ENCODE results near the gene OR2A25.

The OR2A25 gene

DNA sequence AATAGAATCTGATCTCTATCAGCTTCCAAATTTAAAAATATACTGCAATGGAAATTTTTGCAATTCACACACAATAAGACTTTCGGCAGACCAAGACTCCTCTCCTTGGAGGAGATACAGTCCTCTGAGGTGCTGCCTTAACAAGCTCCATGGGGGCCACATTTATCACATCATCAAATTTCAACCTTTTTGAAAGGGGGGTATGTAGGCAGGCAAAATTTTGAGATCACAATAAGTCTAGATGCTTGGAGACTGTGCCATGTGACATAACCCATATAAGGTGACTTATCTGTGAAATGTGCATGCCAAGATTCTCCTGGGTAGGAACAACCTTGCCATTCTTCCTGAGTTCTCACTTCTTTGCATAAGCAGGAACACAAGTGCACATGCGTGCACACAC, 16.4 kb downstream of the OR2A25 start, which contains the start of gene OR2A12:
TSS of gene OR2A12 (plus strand) at position 301 of the 400 bp plus-strand sequence. CDS start 8,830 bp downstream, outside the sequence.
- no peak for DNase-seq

DNA sequence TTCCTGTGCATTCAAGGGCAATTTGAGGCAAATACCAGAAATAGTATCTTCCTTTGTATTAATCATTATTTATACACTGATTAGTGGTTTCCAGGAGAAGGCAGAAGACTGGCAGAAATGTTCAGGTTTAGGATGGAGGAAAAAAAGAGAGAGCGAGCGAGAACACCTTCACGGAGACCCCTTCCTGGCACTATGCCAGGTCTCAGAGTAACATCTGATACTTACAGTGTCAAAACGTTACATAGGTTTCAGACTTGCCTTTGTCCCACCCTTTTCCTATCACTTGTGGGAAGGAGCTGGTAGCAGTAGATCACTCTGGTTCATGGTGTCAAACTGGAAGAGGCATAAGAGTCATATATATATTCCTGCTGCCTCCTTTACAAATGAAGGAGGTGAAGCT, 17.1 kb downstream of the OR2A25 start:
- DNase-seq: no peak

DNA sequence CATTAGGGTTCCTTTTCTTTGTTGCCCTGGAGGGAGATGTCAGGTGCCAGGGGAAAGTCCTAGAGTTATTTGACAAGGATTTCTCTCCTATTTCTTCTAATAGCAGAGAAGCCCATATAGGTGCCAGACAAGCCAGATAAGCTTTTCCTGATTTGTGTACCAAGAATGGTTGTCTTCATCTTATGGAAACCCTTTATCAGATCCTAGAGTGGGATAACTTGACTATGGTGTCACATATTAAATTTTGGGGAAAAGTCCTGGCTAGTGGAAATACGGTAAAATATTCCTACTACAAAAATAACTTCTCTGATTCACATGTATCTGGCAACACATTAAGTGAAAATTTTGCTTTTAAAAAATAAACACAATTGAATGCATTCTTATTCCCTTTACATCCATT, 17.6 kb downstream of the OR2A25 start:
- no peak for DNase-seq

DNA sequence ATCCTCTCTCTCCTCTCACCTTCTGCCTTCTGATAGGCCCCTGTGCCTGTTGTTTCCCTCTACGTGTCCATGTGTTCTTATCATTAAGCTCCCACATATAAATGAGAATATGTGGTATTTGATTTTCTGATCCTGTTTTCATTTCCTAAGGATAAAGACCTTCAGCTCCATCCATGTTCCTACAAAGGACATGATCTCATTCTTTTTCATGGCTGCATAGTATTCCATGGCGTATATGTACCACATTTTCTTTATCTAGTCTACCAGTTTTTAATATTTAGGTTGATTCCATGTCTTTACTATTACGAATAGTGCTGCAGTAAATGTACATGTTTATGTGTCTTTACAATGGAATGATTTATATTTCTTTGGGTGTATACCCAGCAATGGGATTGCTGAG, 21.1 kb downstream of the OR2A25 start:
- no peak for DNase-seq

DNA sequence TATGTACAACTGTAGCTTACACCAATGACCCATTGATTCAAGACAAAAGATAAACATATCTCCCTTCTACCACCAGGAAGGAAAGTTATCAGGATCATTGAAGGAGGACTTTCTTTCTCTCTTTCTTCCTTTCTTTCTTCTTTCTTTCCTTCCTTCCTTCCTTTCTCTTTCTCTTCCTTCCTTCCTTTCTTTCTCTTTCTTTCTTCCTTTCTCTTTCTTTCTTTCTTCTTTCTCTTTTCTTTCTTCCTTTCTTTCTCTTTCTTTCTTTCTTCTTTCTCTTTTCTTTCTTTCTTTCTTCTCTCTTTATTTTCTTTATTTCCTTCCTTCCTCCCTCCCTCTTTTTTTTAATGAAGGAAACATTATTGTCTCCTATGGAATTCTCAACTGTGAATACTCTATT, 29.2 kb downstream of the OR2A25 start:
- DNase-seq: no peak

DNA sequence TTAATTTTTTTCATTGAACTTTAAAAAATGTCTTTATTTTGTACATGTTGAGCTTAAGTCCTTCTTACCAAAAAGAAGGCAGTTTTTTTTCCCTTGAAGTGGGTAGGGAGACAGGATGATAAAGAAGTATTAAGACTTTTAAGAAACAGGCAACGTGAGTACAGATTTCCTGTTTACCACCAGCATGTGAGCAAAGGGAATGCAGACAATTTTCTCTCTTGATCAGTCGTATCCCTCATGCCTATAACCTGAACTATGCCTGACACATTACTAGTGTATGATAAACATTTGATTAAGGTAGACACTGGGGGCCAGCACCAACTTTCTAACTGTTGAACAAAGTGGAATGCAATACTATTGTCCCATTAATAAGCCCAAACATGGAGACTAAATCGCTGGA, 31.0 kb downstream of the OR2A25 start:
- DNase-seq: no peak

DNA sequence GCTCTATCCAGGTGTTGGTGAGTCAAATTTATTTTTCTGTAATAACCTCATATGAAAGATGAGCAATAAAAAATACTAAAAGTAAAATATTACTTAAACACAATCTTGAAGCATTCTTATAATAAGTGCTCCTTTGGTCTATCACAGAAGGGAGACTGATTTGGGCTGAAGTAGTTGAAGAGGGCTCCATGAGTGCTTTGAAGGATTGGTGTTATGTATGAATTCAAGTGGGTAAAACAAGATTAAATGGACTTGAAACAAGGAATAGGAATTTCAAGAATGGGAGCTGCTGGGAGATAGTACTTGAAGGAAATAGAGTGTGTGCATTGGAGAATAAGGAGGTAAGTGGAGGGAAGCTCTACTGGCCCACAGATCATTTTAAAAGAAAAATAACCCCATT, 32.4 kb downstream of the OR2A25 start:
- DNase-seq: no peak

DNA sequence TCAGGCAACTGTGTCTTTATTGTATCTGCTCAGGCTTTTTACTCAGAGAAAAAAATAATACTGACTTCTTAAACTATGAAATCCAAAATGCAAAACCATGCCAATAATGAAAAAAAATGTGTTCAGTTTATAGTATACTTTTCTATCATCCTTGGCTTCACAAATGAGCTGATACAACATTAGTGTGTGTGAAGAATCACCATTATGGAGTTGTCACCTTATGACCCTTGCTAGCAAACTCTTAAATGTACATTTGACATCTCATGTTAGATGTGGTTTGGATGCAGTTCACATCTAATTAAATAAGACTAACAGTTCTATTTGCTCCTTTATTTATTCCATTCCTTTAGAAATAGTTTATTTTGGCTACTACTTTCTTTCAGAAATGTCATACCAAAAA, 35.6 kb downstream of the OR2A25 start:
- no peak for DNase-seq

DNA sequence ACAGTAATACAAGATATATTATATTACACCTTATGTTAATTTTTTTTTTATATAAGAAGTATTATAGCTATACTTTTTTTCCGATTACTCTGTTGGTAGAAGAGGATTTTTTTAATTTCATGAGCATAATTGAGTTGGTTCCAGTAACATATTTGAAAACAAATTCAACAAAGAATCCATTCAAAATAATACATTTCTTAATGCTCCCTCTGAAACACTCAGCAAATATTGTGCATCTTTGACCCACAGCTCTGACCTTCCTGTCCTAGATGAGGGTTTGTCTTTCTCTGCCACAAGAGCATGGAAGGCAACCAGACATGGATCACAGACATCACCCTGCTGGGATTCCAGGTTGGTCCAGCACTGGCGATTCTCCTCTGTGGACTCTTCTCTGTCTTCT, 39.7 kb downstream of the OR2A25 start, which contains the start of gene OR2A2:
TSS of gene OR2A2 (plus strand) at position 301 of the 400 bp plus-strand sequence. CDS start at position 301, 0 bp downstream.
- no peak for DNase-seq

DNA sequence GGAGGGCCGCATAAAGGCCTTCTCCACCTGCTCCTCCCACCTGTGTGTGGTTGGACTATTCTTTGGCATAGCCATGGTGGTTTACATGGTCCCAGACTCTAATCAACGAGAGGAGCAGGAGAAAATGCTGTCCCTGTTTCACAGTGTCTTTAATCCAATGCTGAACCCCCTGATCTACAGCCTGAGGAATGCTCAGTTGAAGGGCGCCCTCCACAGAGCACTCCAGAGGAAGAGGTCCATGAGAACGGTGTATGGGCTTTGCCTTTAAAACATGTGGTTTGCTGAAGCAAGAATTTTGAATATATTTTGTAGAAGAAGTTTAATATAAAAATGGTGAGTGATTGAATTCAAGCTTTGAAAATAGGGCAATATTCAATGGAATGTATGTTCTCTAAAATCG, 40.7 kb downstream of the OR2A25 start:
- no peak for DNase-seq

DNA sequence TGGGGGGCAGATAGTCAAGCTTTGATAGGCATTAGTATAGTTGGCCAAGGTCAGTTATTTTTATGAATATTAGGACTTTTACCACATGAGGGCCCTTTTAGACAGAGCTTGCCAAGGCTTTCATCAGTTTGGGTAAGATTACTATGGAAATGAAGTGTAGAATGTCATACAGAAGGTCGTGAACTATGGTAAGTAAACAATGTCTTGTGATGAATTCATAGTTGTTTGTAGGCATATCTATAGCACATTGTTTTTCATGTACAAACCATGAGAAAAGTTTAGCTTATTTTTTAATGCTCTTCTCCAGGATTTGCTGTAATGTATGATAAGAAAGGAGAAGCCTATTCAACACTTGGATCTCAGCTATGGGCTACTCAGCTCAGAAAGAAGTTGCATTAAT, 44.0 kb downstream of the OR2A25 start:
- no peak for DNase-seq

DNA sequence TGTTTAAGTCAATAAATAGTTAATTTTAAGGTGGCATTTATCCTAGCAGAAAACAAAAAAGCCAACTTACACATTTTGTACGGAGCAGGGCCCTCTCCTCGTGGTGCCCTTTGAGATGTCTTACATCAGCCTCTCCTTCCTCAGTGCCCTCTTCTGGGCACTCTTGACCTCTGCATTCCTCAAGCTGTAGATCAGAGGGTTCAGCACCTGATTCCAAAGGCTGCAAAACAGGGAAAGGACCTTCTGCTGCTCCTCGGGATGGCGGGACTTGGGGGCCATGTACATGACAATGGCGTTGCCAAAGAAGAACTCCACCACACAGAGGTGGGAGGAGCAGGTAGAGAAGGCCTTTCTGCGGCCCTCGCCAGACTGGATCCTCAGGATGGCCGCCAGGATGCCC, 48.7 kb downstream of the OR2A25 start:
- no peak for DNase-seq

DNA sequence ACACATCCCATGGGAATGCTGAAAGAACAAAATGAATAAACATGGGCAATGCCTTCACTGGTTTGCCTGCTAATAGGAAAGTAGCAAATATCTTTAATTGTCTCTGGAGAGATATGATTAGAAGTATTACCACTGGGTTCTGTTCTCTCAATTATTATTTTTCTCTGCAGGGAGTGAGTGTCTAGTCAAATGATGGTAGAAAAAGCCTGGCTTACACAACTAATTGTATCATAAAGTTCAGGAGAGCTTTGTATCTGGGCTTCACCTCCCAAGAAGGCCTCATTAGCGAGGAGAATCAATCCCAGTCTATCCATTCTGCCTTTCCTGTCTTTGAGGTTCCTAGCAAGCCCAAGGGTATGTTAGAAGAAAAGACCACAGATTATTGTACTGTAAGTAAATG, 53.3 kb downstream of the OR2A25 start, which contains the start of gene OR2A14:
TSS of gene OR2A14 (plus strand) at position 301 of the 400 bp plus-strand sequence. CDS start 5,937 bp downstream, outside the sequence.
- no peak for DNase-seq
